C1 segment of cervical spinal cord (tissue), 14 donors: Measurements from ENCODE around the gene NEURL1B.
"Not testable (repeated sequence)": the region's sequence is repeated elsewhere in the genome, so short reads cannot be mapped to it uniquely, and the experiment has no call there.

Source experiments
- DNase-seq, 14 donors: peaks; one replicate each; lab custom pipeline; 2025; lab: John Stamatoyannopoulos, UW

The NEURL1B gene

GRCh38 chr5:172634106-172634899, 6.8 kb upstream of the NEURL1B start:
- DNase-seq, result no peak

GRCh38 chr5:172635038-172635437, 6.0 kb upstream of the NEURL1B start:
- no peak for DNase-seq

DNA sequence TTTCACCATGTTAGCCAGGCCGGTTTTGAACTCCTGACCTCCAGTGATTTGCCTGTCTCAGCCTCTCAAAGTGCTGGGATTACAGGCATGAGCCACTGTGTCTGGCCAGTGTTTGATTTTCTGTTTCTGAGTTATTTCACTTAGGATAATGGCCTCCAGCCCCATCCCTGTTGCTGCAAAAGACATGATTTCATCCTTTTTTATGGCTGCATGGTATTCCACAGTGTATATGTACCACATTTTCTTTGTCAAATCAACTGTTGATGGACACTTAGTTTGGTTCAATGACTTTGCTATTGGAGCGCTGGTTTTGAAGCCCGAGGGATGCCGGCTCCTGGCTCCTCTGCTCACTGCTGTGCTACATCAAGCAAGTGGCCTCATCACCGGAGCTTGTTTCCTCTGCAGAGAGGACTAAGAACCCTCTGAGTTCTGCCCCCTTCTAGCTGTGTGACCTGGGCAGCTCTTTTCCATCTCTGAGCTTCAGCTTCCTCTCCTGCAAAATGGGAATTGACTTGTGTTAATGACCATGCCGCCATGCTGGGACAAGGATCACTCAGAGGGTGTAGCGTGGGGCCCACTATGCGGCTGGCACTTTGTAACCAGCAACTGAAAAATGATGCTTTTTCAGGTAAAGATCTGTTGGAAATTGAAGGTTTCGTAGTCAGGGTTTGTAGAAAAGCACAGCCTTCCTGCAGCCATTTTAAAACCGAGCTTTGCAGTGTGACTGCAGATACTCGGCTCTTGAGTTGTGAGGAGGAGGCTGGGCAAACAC, 4.6 kb upstream of the NEURL1B start:
- no peak for DNase-seq

GRCh38 chr5:172637110-172637580, 3.9 kb upstream of the NEURL1B start:
- no peak for DNase-seq

DNA sequence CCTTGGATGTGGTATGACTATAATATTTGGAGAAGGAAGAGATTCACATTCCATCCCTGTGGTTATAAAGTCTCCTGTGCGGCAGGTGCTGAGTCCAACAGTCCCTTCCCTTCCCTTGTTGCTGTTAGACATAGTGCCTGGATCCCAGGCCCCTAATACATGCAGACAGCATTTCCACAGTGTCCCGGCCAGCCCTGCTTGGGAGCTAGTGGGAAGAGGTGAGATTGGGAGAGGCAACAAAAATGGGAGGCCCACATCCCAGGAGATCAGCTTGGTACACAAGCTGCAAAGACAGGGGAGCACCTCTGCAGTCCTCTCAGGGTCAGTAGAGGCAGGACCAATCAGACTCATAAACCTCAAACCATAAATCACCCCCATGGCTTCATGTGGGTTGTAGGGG, 3.3 kb upstream of the NEURL1B start:
- DNase-seq, result no peak

GRCh38 chr5:172638209-172638768, 2.8 kb upstream of the NEURL1B start:
- DNase-seq, result no peak

GRCh38 chr5:172640139-172640538, 924 bp upstream of the NEURL1B start:
- no peak for DNase-seq

DNA sequence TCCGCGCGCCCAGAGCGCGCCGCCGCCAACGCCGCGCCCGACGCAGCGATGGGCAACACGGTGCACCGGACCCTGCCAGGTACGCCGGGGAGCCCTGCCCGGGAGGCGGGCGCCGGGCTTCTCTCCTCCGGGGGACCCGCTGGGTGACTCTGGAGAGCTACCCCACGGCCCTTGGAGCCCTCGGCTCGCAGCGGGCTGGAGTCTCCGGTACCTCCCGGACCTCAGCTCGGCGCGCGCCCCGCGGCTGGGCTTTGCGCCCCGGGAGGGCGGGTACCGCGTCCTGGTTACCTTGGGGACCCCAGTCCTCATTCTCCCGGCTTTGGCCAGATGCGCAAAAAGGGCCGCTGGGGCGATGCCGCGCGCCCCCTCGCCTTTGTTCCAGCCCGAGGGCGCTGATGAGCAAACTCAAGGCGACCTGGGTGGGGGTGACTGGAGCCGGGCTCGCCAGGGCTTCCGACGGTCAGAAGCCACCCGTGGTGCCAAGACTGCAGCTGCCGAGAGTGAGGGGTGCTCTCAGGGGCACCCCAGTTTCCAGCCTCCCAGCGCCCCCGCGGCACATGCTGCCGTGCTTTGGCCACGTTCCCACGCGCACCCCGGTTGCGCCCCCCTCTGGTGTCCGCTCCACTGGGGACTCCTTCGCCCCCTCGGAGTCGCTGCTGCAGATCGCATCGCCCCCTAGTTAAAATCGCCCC, 442 bp downstream of the NEURL1B start:
- DNase-seq, result peak in 3 of 14 donors; percentile 32 to 52 (median 50)

DNA sequence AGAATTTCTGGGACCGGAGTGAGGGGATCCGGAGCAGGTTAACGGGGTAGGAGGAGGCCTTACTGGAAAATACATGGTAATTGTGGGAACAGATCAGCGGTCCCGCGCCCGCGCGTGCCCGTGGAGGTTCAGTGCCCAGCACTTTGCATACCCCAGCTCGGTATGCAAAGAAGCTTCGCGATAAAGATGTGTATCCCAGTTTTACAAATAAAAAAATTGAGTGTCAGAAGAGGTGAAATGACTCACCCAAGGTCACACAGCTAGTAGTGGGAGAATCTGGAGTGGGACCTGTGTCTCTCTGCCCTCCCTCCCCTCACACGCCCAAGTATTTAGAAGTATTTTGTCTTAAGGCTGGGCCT, 967 bp downstream of the NEURL1B start:
- DNase-seq, result no peak

- DNase-seq, result no peak
These were observed 1.4 kb downstream of the NEURL1B start for GRCh38 chr5:172642486-172642885.

- peak in 1 of 14 donors; percentile 31 for DNase-seq
These were observed 2.1 kb downstream of the NEURL1B start for GRCh38 chr5:172642926-172643871.

- no peak for DNase-seq
These were observed 3.2 kb downstream of the NEURL1B start for GRCh38 chr5:172644266-172644665.

- DNase-seq, result no peak
These were observed 3.6 kb downstream of the NEURL1B start for GRCh38 chr5:172644711-172645110.

DNA sequence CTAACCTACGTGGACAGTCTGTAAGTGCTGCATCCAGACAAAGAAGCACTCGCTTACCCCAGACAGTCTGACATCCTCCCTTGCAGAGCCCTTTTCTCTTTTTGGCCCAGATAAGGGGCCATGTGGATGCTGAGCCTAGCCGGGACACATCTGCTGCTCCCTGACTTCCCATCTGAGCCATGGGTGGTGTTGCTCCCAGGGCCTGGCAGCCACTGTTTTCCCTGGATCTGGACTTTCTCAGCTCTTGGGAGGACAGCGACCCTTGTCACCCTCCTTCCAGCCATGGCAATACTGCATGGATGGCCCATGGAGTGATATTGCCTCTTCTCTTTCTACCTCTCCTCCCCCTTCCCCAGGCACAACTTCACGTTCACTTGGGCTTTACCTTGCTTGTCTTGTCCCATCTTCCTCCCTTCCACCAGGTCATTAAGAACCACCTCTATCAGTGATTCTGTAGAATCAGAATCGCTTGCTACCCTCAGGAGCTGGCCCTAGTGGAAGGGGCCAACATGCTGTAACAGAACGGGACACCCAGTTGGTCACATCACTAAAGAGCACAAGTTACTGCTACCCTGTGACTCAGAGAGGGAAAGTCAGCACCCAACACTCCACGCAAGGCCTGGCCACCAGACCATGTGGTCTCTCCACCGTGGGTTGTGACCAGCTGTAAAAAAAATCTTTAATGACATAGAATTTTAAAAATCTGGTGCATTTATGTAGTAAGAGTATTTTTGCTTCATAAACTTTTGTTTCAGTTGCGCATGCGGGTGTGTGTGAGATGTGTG, 4.4 kb downstream of the NEURL1B start:
- no peak for DNase-seq

DNA sequence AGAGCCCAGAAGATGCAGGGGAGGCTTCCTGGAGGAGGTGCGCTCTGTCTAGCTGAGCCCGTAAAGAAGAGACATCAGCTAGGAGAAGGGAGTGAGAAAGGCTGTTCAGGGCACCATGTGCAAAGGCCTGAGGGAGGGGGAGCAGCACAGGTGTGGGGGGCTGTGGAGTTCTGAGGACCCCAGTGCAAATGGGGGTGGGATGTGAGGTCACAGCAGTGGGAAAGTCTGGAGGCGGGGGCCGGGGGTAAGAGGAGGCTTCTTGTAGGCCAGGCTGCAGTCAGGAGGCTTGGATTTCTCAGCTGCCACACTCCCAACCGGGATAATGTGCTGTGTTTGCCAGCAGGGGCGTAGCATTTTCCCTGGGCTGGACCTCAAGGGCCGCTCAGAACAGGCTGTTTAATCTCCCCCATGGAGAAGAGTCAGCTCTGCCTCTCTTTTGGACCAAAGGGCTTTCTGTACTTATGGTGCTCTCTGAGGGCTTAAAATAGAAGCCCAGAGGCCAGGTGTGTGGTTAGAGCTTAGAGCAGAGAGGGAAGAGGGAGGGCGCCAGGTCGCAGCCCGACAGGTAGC, 5.7 kb downstream of the NEURL1B start:
- DNase-seq, result no peak

DNA sequence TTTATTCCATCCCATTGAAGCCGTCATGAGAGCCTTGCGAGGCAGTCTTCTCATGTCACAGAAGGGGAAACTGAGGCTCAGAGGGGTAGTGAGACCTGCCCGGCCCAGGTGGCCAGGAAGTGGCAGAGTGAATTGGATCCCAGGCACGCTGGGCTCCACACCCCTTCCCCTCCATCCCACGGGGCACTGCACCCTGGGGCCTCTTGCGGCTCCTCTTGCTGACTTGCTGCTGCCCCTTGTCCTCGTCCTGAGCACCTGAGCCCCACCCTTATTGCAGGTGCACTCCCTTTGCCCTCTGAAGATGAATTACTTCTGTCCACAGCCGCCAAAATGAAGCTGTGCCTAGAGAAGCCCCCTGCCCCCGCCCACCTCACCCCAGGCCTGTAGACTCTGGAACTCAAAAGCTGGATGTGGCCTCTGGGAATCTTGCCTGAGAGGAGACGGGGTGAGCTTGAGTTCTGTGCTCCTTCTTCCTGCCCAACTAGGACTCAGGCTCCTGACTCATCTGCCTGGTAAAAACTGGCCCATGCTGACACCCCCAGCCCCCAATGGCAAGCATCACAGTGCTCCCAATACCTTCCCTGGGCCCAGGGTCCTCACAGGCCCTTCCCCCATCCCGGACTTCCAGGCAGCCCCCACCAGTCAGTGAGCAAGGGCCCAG, 6.4 kb downstream of the NEURL1B start:
- DNase-seq, result no peak

DNA sequence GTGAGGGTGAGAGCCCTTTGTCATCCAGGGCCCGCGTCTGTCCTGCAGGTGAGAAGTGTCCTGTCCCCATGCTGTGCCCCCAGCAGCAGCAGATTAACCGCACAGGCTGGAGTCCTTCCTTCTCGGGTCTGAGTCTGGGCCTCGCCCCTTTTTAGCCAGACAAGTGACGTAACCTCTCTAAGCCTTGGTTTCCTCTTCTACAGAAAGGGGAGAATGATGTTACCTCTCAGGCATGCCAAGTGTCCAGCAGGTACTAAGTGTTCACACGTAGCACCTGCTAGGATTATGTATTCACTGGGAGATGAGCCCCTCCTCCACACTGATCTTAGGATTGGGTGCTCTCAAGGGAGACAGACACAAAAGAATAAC, 6.9 kb downstream of the NEURL1B start:
- DNase-seq, result no peak

- no peak for DNase-seq
These were observed 7.7 kb downstream of the NEURL1B start for GRCh38 chr5:172648755-172649154.

- DNase-seq, result not testable (repeated sequence)
These were observed 15.4 kb downstream of the NEURL1B start for GRCh38 chr5:172656496-172656895.
